ENCODE measurements around the gene PDE6G.

Gene PDE6G

DNA sequence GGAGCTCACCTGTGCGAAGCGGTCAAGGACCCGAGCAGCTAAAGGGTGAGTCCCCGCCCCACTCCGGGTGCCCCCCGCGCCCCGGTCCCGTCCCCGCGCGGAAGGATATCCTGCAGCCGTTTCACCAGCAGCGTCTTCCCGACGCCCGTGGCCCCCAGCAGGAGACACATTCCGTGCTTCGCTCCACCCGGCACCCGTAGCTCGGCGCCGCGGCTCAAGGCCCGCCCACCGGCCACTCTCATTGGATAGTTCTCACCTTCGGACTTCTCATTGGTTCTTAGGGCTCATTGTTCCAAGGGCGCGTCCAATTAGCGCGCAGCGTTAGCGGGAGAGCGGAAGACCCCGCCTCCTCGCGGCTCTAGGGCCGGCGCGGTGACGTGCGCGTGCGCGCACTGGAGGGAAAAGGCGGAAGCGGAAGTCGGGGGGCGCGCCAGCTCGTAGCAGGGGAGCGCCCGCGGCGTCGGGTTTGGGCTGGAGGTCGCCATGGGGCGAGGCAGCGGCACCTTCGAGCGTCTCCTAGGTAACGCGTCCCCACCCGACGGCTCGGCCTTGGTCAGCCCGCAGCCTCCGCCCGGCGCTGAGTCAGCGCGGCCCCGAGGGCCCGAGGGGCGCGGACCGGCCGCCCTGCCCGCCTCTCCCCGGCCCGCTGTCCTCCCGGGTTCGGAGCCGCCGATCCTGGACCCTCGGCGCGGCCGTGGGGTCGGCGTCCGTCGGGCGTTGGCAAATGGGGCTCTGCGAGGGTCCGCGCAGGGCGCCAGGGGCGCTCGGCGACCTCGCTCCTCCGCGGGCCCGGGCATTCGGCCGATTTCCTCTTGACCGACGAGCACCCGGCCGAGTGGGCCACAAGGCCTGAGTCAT is 27.5 kb upstream of the PDE6G start, which contains the start of the genes ARL16 and HGS (continued):
- TF ChIP-seq ZNF132 (tag by site-specific recombination; IDR thresholded peaks at IDR 0.05; ENCODE audit: borderline replicate concordance) (no peak), ZNF112 (tag by site-specific recombination; IDR thresholded peaks at IDR 0.05) (no peak), ZNF747 (tag by site-specific recombination; IDR thresholded peaks at IDR 0.05) (no peak), ZNF140 (tag by site-specific recombination; IDR thresholded peaks at IDR 0.05) (no peak), ZNF530 (tag by site-specific recombination; IDR thresholded peaks at IDR 0.05; ENCODE audit: low read depth) (no peak), ZNF843 (tag by site-specific recombination; IDR thresholded peaks at IDR 0.05) (no peak), ZNF610 (tag by site-specific recombination; IDR thresholded peaks at IDR 0.05; ENCODE audit: borderline replicate concordance) (no peak), ZNF223 (tag by site-specific recombination; IDR thresholded peaks at IDR 0.05) (no peak), ZFP3 (tag by site-specific recombination; IDR thresholded peaks at IDR 0.05; ENCODE audit: low read depth) (no peak), WT1 (tag by site-specific recombination; IDR thresholded peaks at IDR 0.05) (no peak; the same call in 1 of the 2 replicates), ZNF776 (tag by site-specific recombination; IDR thresholded peaks at IDR 0.05; ENCODE audit: borderline replicate concordance) (no peak), ZNF350 (tag by site-specific recombination; IDR thresholded peaks at IDR 0.05) (no peak), ZNF121 (tag by site-specific recombination; IDR thresholded peaks at IDR 0.05) (no peak), SP7 (tag by site-specific recombination; IDR thresholded peaks at IDR 0.05) (peak; percentile 85), ZNF335 (tag by site-specific recombination; conservative IDR thresholded peaks at IDR 0.05) (peak; percentile 64), ZNF266 (tag by site-specific recombination; IDR thresholded peaks at IDR 0.05; ENCODE audit: low read depth) (no peak), ZBTB1 (tag by site-specific recombination; IDR thresholded peaks at IDR 0.05) (no peak), ZNF830 (tag by site-specific recombination; IDR thresholded peaks at IDR 0.05; ENCODE audit: low read depth) (no peak), ZNF211 (tag by site-specific recombination; IDR thresholded peaks at IDR 0.05; ENCODE audit: low read depth) (no peak), KLF8 (tag by site-specific recombination; IDR thresholded peaks at IDR 0.05) (peak; percentile 82; the same call in 1 of the 2 replicates), ZNF19 (tag by site-specific recombination; IDR thresholded peaks at IDR 0.05; ENCODE audit: low read depth) (no peak), ZNF174 (tag by site-specific recombination; IDR thresholded peaks at IDR 0.05) (no peak), ZNF23 (tag by site-specific recombination; IDR thresholded peaks at IDR 0.05; ENCODE audit: borderline replicate concordance) (no peak), HIC1 (tag by site-specific recombination; IDR thresholded peaks at IDR 0.05) (no peak), ZNF2 (tag by site-specific recombination; IDR thresholded peaks at IDR 0.05) (0 out of 2 replicates have a peak, but pooled peaks have one; percentile 14), ZNF623 (tag by site-specific recombination; IDR thresholded peaks at IDR 0.05) (peak; percentile 17; the same call in 1 of the 2 replicates), ZNF10 (tag by site-specific recombination; IDR thresholded peaks at IDR 0.05) (no peak), ZNF555 (tag by site-specific recombination; conservative IDR thresholded peaks at IDR 0.05) (no peak), ZNF416 (tag by site-specific recombination; IDR thresholded peaks at IDR 0.05) (no peak), ZNF184 (tag by site-specific recombination; IDR thresholded peaks at IDR 0.05) (0 out of 2 replicates have a peak, but pooled peaks have one; percentile 12), ZNF274 (IDR thresholded peaks at IDR 0.05; ENCODE audit: low read length) (no peak), ZNF274 (tag by site-specific recombination; IDR thresholded peaks at IDR 0.05; ENCODE audit: borderline replicate concordance) (no peak)
- TF ChIP-seq, protein P1, sequence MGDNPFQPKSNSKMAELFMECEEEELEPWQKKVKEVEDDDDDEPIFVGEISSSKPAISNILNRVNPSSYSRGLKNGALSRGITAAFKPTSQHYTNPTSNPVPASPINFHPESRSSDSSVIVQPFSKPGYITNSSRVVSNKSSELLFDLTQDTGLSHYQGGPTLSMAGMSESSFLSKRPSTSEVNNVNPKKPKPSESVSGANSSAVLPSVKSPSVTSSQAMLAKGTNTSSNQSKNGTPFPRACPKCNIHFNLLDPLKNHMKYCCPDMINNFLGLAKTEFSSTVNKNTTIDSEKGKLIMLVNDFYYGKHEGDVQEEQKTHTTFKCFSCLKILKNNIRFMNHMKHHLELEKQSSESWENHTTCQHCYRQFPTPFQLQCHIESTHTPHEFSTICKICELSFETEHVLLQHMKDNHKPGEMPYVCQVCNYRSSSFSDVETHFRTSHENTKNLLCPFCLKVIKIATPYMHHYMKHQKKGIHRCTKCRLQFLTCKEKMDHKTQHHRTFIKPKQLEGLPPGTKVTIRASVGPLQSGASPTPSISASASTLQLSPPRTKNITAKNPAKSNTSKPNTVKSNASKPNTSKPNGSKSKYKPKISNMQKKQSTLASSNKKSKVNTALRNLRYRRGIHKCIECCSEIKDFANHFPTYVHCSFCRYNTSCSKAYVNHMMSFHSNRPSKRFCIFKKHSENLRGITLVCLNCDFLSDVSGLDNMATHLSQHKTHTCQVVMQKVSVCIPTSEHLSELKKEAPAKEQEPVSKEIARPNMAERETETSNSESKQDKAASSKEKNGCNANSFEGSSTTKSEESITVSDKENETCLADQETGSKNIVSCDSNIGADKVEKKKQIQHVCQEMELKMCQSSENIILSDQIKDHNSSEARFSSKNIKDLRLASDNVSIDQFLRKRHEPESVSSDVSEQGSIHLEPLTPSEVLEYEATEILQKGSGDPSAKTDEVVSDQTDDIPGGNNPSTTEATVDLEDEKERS (tag by site-specific recombination; IDR thresholded peaks at IDR 0.05), result no peak
